Measurements from ENCODE around the gene AGFG2. TPM values are rescaled to one million over a fixed set of nuclear protein-coding genes. Genes with fewer than 3 reads are reported as not detected.

The AGFG2 gene
- total RNA-seq, 1 experiment from 2014 or later = 42.5 TPM

GRCh38 chr7:100590077-100590737 is 51.2 kb downstream of the AGFG2 start:
- H3K4me1 ChIP-seq (ENCODE audit: control insufficient read depth, insufficient read depth, low read length) = 0 out of 2 replicates have a peak, but pooled peaks cover 1% of the 10 kb centered on the region
- intact Hi-C loops (cut with micrococcal nuclease; ENCODE audit: unreplicated experiment) = no loop called here
- ChIA-PET POLR2A (no interaction called here), CTCF (interaction anchor here (0.7 to 0.9 kb wide), 3 partner anchors 19 to 649 kb away, joined by 3 to 8 read pairs (median 4); no protein-coding TSS in a partner anchor)
- no peak for DNase-seq (ENCODE audit: low read depth, low spot score)
- no peaks in the 10 kb centered on the region for H3K27me3 ChIP-seq (ENCODE audit: control insufficient read depth, insufficient read depth, low read length)
- in situ Hi-C loops (cut with HindIII; ENCODE audit: low pct_unique_long_range_greater_than_20kb, low sequenced_read_pairs) = no loop called here
- no peak for TF ChIP-seq CTCF (IDR thresholded peaks at IDR 0.05)
- H3K36me3 ChIP-seq (ENCODE audit: control insufficient read depth, insufficient read depth, low read length) = no peaks in the 10 kb centered on the region
- BruUV-seq (replicated peaks) = no TSS peak
- H3K27ac ChIP-seq (ENCODE audit: low read length) = no peak overlapping the region
- no peaks in the 10 kb centered on the region for H3K9me3 ChIP-seq (ENCODE audit: control insufficient read depth, insufficient read depth, low read depth, low read length)
- ATAC-seq = no peak
- H3K4me3 ChIP-seq (ENCODE audit: low read depth in 2 of 2, low read length in 2 of 2) = no peak overlapping the region

- Histone ChIP-seq H3K27ac (ENCODE audit: low read length) (no peak overlapping the region), H3K4me1 (ENCODE audit: control insufficient read depth, insufficient read depth, low read length) (no peaks in the 10 kb centered on the region), H3K27me3 (ENCODE audit: control insufficient read depth, insufficient read depth, low read length) (no peaks in the 10 kb centered on the region), H3K9me3 (ENCODE audit: control insufficient read depth, insufficient read depth, low read depth, low read length) (no peaks in the 10 kb centered on the region), H3K36me3 (ENCODE audit: control insufficient read depth, insufficient read depth, low read length) (no peaks in the 10 kb centered on the region), H3K4me3 (ENCODE audit: low read depth in 2 of 2, low read length in 2 of 2) (no peak overlapping the region)
- in situ Hi-C loops (cut with HindIII; ENCODE audit: low pct_unique_long_range_greater_than_20kb, low sequenced_read_pairs) = no loop called here
- BruUV-seq (replicated peaks) = no TSS peak
- POLR2A ChIA-PET = no interaction called here
- TF ChIP-seq CTCF (IDR thresholded peaks at IDR 0.05) (no peak), REST (IDR thresholded peaks at IDR 0.05; ENCODE audit: insufficient read depth in 1 of 2, low read depth in 2 of 2, low read length in 1 of 2) (no peak), POLR2AphosphoS5 (IDR thresholded peaks at IDR 0.05; ENCODE audit: low read depth, low read length) (no peak), SIN3A (IDR thresholded peaks at IDR 0.05; ENCODE audit: borderline replicate concordance, insufficient read depth, low read depth, low read length) (no peak), TCF7L2 (IDR thresholded peaks at IDR 0.05; ENCODE audit: low read depth, low read length) (no peak)
- CTCF ChIA-PET = interaction anchor here (0.6 kb wide), 1 partner anchor 62 kb away, joined by 3 read pairs; no protein-coding TSS in a partner anchor
- intact Hi-C loops (cut with micrococcal nuclease; ENCODE audit: unreplicated experiment) = no loop called here
- ATAC-seq = no peak
- no peak for DNase-seq (ENCODE audit: low read depth, low spot score)
Observed at GRCh38 chr7:100591596-100591995, 52.6 kb downstream of the AGFG2 start.

All from Panc1 (cell line).